H1 (cell line): ENCODE results near the gene CYB561D2.

Source experiments
- CTCF ChIP-seq, 3 experiments: IDR thresholded peaks; 1 replicate in 2 of 3; 2 replicates in 1 of 3; pipeline versions ENCODE4 v1.5.1 to v1.6.1; 2011; ENCODE audit warnings: low read length in 3 of 3, mild to moderate bottlenecking in 3 of 3, inconsistent platforms in 2 of 3, low read depth in 1 of 3, moderate library complexity in 1 of 3; ENCODE audit not compliant: insufficient read depth in 1 of 3; ENCODE audit errors: control extremely low read depth in 1 of 3
- TF ChIP-seq, protein P1 (sequence below): IDR thresholded peaks from 2 replicates; pipeline ENCODE4 v1.6.1; 2011; ENCODE audit warnings: low read length, improper control_type of control experiment

DNA sequence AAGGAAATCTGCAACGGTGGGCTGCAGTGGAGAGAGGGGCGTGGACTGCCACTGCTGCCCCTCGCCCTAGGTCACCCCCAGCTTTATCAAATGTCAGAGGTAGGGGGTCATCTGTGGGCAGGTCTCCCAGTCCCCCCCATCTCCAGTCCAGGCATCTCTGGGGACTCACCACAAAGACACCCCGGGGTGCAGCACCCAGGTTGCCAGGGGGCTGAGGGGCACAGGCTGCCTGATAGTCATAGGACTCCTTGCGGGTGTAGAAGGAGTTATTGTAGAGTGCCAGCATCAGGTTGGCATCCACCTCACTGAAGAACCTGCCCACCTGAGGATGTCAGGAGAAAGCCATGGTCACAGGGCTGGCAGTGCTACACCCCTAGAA is 15.2 kb downstream of the CYB561D2 start:
- TF ChIP-seq, protein P1, sequence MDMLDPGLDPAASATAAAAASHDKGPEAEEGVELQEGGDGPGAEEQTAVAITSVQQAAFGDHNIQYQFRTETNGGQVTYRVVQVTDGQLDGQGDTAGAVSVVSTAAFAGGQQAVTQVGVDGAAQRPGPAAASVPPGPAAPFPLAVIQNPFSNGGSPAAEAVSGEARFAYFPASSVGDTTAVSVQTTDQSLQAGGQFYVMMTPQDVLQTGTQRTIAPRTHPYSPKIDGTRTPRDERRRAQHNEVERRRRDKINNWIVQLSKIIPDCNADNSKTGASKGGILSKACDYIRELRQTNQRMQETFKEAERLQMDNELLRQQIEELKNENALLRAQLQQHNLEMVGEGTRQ = no peak
- TF ChIP-seq CTCF (IDR thresholded peaks at IDR 0.05; ENCODE audit: control extremely low read depth in 1 of 3, insufficient read depth in 1 of 3, low read depth in 1 of 3, low read length in 3 of 3) = no peak
